HepG2 (cell line): ENCODE results near the gene GPR22. TPM values are rescaled to one million over a fixed set of nuclear protein-coding genes. Genes with fewer than 3 reads are reported as not detected.

ENCODE experiments used
- ATAC-seq: fragments of 200-7000 bp; cut with Tn5 transposase; 3 replicates; pipeline ENCODE4 v1.9.1; 2020; ENCODE audit warnings: mild to moderate bottlenecking, moderate library complexity
- BruUV-seq: library from RNA; stranded (reverse); fragments of 400-500 nt; replicated peaks from 2 replicates; lab custom pipeline; 2021; lab: Mats Ljungman, UMichigan
- CTCF ChIA-PET: fragments of 300-600 bp; formaldehyde crosslinking; extraction: SDS; loops from one replicate; lab custom pipeline; 2021; ENCODE audit warnings: low total read pairs, inconsistent platforms, low intra/inter-chr PET ratio; lab: Yijun Ruan, JAX
- POLR2A ChIA-PET: fragments of 350-600 bp; sonication (Branson Sonifier 250); formaldehyde crosslinking; loops from one replicate; lab custom pipeline; 2020; ENCODE audit warnings: antibody characterized with exemption, inconsistent platforms; lab: Yijun Ruan, JAX
- DNase-seq: peaks from one replicate; pipeline ENCODE4 v3.0.0-alpha.2; 2015; ENCODE audit warnings: low spot score
- FAIRE-seq: peaks from 3 replicates; lab custom pipeline; 2011; peaks lifted over from hg19 to GRCh38; lab: Jason Lieb, UNC
- H2AFZ ChIP-seq: one replicate; pipeline ENCODE4 v1.6.1; 2011; ENCODE audit warnings: low read length, inconsistent platforms
- H3K27ac ChIP-seq: fragments of 300-600 bp; 3 replicates; pipeline ENCODE4 v1.8.0; 2011; ENCODE audit warnings: mixed run types, mild to moderate bottlenecking, mixed read lengths, low read length, inconsistent platforms; ENCODE audit not compliant: insufficient read depth; ENCODE audit errors: extremely low read length
- H3K27me3 ChIP-seq, 2 experiments: fragments of 200-600 bp in 1 of 2; 2 replicates in 1 of 2; 3 replicates in 1 of 2; pipeline versions ENCODE4 v1.6.0 to v1.8.0; 2011; ENCODE audit warnings: low read length in 2 of 2, mild to moderate bottlenecking in 2 of 2, moderate library complexity in 2 of 2, inconsistent platforms in 1 of 2; ENCODE audit not compliant: insufficient read depth in 2 of 2, control insufficient read depth in 1 of 2
- H3K36me3 ChIP-seq, 2 experiments: fragments of 200-600 bp in 1 of 2; replicated peaks in 1 of 2; 2 replicates in 1 of 2; 3 replicates in 1 of 2; pipeline versions ENCODE4 v1.5.1 to v1.8.0; 2011; ENCODE audit warnings: low read length in 2 of 2, inconsistent platforms in 1 of 2; ENCODE audit not compliant: insufficient read depth in 2 of 2, control insufficient read depth in 1 of 2
- H3K4me1 ChIP-seq: 2 replicates; pipeline ENCODE4 v1.5.1; 2012; ENCODE audit warnings: low read length, inconsistent platforms; ENCODE audit not compliant: insufficient read depth
- H3K4me2 ChIP-seq: 2 replicates; pipeline ENCODE4 v1.6.0; 2011; ENCODE audit warnings: low read depth, low read length, inconsistent platforms
- H3K4me3 ChIP-seq, 3 experiments: fragments of 200-600 bp in 1 of 3; sonication (generic), shearing (Covaris generic) in 1 of 3; replicated peaks in 1 of 3; 2 replicates each; pipeline ENCODE4 v1.5.1; 2011 to 2016; ENCODE audit warnings: low read length in 3 of 3, inconsistent platforms in 2 of 3, low read depth in 2 of 3, mild to moderate bottlenecking in 2 of 3, control low read depth in 1 of 3, mixed read lengths in 1 of 3; ENCODE audit not compliant: insufficient read depth in 1 of 3
- H3K79me2 ChIP-seq: one replicate; pipeline ENCODE4 v1.6.1; 2011; ENCODE audit warnings: low read length, inconsistent platforms; ENCODE audit not compliant: insufficient read depth
- H3K9ac ChIP-seq: 2 replicates; pipeline ENCODE4 v1.6.0; 2011; ENCODE audit warnings: mild to moderate bottlenecking, low read depth, low read length, inconsistent platforms; ENCODE audit not compliant: insufficient read depth
- H3K9me3 ChIP-seq: 2 replicates; pipeline ENCODE4 v1.5.1; 2012; ENCODE audit warnings: mild to moderate bottlenecking, low read length
- H4K20me1 ChIP-seq: 2 replicates; pipeline ENCODE4 v1.6.0; 2011; ENCODE audit warnings: inconsistent platforms, mild to moderate bottlenecking, low read length, moderate library complexity; ENCODE audit not compliant: insufficient read depth
- CREM ChIP-seq, 2 experiments: sonication (generic) in 1 of 2; formaldehyde crosslinking in 1 of 2; IDR thresholded peaks; 2 replicates each; pipeline versions ENCODE4 v1.4.0 to v1.6.1; 2016 to 2020; ENCODE audit warnings: antibody characterized with exemption in 1 of 2, mild to moderate bottlenecking in 1 of 2, missing genetic modification reagents in 1 of 2
- GFI1 ChIP-seq: sonication (generic); formaldehyde crosslinking; IDR thresholded peaks from 2 replicates; pipeline ENCODE4 v1.5.0; 2020; ENCODE audit warnings: missing genetic modification reagents, mild to moderate bottlenecking, borderline replicate concordance
- KLF11 ChIP-seq: IDR thresholded peaks from 2 replicates; pipeline ENCODE4 v1.6.1; 2016; ENCODE audit warnings: missing compliant biosample characterization
- SALL2 ChIP-seq: sonication (generic); formaldehyde crosslinking; IDR thresholded peaks from 2 replicates; pipeline ENCODE4 v1.8.1; 2023; ENCODE audit warnings: mild to moderate bottlenecking, missing genetic modification reagents, inconsistent platforms
- SIX4 ChIP-seq: sonication (generic); formaldehyde crosslinking; IDR thresholded peaks from 2 replicates; pipeline ENCODE4 v1.4.0; 2020; ENCODE audit warnings: missing genetic modification reagents
- ZNF746 ChIP-seq: sonication (generic); formaldehyde crosslinking; IDR thresholded peaks from 2 replicates; pipeline ENCODE4 v1.8.0; 2022; ENCODE audit warnings: mild to moderate bottlenecking, missing genetic modification reagents
- WGBS: methylation state at CpG from one replicate; pipeline ENCODE4 v1.1.6; 2017; ENCODE audit warnings: low lambda C conversion rate; 5-methylcytosine and 5-hydroxymethylcytosine counted together
- in situ Hi-C: cut with HindIII; loops from 2 replicates; pipeline ENCODE4 v1.10.0; 2017; ENCODE audit warnings: low pct_unique_long_range_greater_than_20kb; ENCODE audit not compliant: extremely low pct_ligation_motif_present
- intact Hi-C: fragments of 100-400 bp; cut with micrococcal nuclease; formaldehyde crosslinking; loops from one replicate; pipeline ENCODE4 v1.10.0; 2022; ENCODE audit not compliant: unreplicated experiment
- polyA plus RNA-seq, 8 experiments: library from polyadenylated mRNA; depleted of rRNA in 3 of 8; stranded (reverse) in 7 of 8; unstranded in 1 of 8; fragments of >200 nt; fragmentation: Illumina TruSeq in 4 of 8; extraction: Trizol in 4 of 8; gene quantifications; 2 replicates each; pipeline versions ENCODE4 v1.2.1 to v1.2.3, GENCODE V29; 2011 to 2016; ENCODE audit warnings: low read depth in 4 of 8, missing spikeins in 1 of 8, mixed read lengths in 1 of 8; ENCODE audit not compliant: insufficient read depth in 1 of 8
- total RNA-seq, 5 experiments: library from RNA; depleted of rRNA; stranded (reverse); fragments of >200 nt; fragmentation: Illumina TruSeq; extraction: Trizol; gene quantifications; 2 replicates each; pipeline ENCODE4 v1.2.3, GENCODE V29; 2016; ENCODE audit warnings: low read depth in 1 of 5
- TF ChIP-seq, protein P1 (sequence below): IDR thresholded peaks from 2 replicates; pipeline ENCODE4 v1.6.1; 2016
- TF ChIP-seq, protein P2 (sequence below): sonication (generic); formaldehyde crosslinking; IDR thresholded peaks from 2 replicates; pipeline ENCODE4 v1.5.1; 2020; ENCODE audit warnings: missing genetic modification reagents, mild to moderate bottlenecking, borderline replicate concordance
- TF ChIP-seq, protein P3 (sequence below): sonication (generic); formaldehyde crosslinking; IDR thresholded peaks from 2 replicates; pipeline ENCODE4 v1.9.0; 2021; ENCODE audit warnings: missing genetic modification reagents, borderline replicate concordance
- TF ChIP-seq, protein P4 (sequence below): sonication (generic); formaldehyde crosslinking; IDR thresholded peaks from 2 replicates; pipeline ENCODE4 v1.8.1; 2023; ENCODE audit warnings: mild to moderate bottlenecking, missing genetic modification reagents

GPR22 gene
- total and polyA plus RNA-seq, 2 of the 13 experiments (the other 11 are each of a cell fraction or from before 2014, with no cell fraction given) = not detected

DNA sequence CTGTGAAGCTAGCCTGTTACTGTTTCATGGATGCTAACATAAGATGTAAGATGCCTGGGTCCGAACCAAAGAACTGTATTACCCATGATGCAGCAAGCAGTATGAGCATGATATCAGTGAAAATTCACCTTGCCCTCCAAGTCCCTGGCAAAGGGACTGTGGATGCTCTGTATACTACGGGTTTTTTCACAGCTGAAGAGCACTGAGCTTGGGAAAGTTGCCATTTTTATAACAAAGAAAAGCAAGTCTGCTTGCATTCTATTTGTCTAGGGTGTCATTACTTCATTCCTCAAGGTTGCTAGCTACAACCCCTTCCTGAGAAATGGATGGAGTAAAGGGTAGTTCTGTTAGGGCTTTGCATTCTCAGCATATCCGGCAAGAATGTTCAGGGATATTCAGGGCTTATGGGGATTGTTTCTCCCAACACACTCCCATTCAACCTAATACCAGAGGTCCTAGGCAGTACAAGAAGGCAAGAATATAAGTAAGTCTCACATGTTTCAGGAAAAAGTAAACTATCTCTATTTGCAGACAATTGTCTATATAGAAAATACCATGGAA lies 5.1 kb upstream of the GPR22 start:
- CTCF ChIA-PET = interaction anchor here (2.8 kb wide), 1 partner anchor 260 kb away, joined by 16 read pairs; no protein-coding TSS in a partner anchor
- Histone ChIP-seq H3K27me3 (no peaks in the 10 kb centered on the region), H4K20me1 (no peaks in the 10 kb centered on the region), H3K27ac (no peak overlapping the region), H3K9me3 (no peaks in the 10 kb centered on the region), H3K4me2 (no peak overlapping the region), H3K79me2 (no peaks in the 10 kb centered on the region), H2AFZ (no peak overlapping the region), H3K36me3 (no peaks in the 10 kb centered on the region), H3K4me3 (no peak overlapping the region), H3K4me1 (no peaks in the 10 kb centered on the region), H3K9ac (no peak overlapping the region)
- no TSS peak for BruUV-seq
- 88% methylated on average over 3 of the region's 3 CpGs for WGBS
- no peak for DNase-seq
- POLR2A ChIA-PET = no interaction called here
- intact Hi-C loops = loop anchor here (10.0 kb wide), 1 partner anchor 680 kb away; no protein-coding TSS in a partner anchor
- ATAC-seq = no peak
- in situ Hi-C loops = loop anchor here (5.0 to 25.0 kb wide), 2 partner anchors 258 to 398 kb away; no protein-coding TSS in a partner anchor
- no peak for TF ChIP-seq CREM (IDR thresholded peaks at IDR 0.05)
- TF ChIP-seq CREM (CRISPR knock-in tag; IDR thresholded peaks at IDR 0.05) = no peak
- TF ChIP-seq KLF11 (CRISPR knock-in tag) = no peak
- no peak for TF ChIP-seq SALL2 (CRISPR knock-in tag)
- TF ChIP-seq, protein P1, sequence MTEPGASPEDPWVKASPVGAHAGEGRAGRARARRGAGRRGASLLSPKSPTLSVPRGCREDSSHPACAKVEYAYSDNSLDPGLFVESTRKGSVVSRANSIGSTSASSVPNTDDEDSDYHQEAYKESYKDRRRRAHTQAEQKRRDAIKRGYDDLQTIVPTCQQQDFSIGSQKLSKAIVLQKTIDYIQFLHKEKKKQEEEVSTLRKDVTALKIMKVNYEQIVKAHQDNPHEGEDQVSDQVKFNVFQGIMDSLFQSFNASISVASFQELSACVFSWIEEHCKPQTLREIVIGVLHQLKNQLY (CRISPR knock-in tag) = no peak
- TF ChIP-seq GFI1 (CRISPR knock-in tag) = no peak
- no peak for TF ChIP-seq SIX4 (CRISPR knock-in tag)
- TF ChIP-seq, protein P2, sequence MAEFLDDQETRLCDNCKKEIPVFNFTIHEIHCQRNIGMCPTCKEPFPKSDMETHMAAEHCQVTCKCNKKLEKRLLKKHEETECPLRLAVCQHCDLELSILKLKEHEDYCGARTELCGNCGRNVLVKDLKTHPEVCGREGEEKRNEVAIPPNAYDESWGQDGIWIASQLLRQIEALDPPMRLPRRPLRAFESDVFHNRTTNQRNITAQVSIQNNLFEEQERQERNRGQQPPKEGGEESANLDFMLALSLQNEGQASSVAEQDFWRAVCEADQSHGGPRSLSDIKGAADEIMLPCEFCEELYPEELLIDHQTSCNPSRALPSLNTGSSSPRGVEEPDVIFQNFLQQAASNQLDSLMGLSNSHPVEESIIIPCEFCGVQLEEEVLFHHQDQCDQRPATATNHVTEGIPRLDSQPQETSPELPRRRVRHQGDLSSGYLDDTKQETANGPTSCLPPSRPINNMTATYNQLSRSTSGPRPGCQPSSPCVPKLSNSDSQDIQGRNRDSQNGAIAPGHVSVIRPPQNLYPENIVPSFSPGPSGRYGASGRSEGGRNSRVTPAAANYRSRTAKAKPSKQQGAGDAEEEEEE (CRISPR knock-in tag) = no peak
- TF ChIP-seq, protein P3, sequence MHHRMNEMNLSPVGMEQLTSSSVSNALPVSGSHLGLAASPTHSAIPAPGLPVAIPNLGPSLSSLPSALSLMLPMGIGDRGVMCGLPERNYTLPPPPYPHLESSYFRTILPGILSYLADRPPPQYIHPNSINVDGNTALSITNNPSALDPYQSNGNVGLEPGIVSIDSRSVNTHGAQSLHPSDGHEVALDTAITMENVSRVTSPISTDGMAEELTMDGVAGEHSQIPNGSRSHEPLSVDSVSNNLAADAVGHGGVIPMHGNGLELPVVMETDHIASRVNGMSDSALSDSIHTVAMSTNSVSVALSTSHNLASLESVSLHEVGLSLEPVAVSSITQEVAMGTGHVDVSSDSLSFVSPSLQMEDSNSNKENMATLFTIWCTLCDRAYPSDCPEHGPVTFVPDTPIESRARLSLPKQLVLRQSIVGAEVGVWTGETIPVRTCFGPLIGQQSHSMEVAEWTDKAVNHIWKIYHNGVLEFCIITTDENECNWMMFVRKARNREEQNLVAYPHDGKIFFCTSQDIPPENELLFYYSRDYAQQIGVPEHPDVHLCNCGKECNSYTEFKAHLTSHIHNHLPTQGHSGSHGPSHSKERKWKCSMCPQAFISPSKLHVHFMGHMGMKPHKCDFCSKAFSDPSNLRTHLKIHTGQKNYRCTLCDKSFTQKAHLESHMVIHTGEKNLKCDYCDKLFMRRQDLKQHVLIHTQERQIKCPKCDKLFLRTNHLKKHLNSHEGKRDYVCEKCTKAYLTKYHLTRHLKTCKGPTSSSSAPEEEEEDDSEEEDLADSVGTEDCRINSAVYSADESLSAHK (CRISPR knock-in tag) = no peak
- TF ChIP-seq ZNF746 (CRISPR knock-in tag) = no peak
- TF ChIP-seq, protein P4, sequence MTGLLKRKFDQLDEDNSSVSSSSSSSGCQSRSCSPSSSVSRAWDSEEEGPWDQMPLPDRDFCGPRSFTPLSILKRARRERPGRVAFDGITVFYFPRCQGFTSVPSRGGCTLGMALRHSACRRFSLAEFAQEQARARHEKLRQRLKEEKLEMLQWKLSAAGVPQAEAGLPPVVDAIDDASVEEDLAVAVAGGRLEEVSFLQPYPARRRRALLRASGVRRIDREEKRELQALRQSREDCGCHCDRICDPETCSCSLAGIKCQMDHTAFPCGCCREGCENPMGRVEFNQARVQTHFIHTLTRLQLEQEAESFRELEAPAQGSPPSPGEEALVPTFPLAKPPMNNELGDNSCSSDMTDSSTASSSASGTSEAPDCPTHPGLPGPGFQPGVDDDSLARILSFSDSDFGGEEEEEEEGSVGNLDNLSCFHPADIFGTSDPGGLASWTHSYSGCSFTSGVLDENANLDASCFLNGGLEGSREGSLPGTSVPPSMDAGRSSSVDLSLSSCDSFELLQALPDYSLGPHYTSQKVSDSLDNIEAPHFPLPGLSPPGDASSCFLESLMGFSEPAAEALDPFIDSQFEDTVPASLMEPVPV (CRISPR knock-in tag) = no peak
- no peak for FAIRE-seq
